ENCODE results near the gene UGT1A10. TPM values are rescaled to one million over a fixed set of nuclear protein-coding genes. Genes with fewer than 3 reads are reported as not detected.

UGT1A10 gene
- total and polyA plus RNA-seq, 2 donors (not counting 3 experiments of a cell fraction or from before 2014, with no cell fraction given) = not detected

DNA sequence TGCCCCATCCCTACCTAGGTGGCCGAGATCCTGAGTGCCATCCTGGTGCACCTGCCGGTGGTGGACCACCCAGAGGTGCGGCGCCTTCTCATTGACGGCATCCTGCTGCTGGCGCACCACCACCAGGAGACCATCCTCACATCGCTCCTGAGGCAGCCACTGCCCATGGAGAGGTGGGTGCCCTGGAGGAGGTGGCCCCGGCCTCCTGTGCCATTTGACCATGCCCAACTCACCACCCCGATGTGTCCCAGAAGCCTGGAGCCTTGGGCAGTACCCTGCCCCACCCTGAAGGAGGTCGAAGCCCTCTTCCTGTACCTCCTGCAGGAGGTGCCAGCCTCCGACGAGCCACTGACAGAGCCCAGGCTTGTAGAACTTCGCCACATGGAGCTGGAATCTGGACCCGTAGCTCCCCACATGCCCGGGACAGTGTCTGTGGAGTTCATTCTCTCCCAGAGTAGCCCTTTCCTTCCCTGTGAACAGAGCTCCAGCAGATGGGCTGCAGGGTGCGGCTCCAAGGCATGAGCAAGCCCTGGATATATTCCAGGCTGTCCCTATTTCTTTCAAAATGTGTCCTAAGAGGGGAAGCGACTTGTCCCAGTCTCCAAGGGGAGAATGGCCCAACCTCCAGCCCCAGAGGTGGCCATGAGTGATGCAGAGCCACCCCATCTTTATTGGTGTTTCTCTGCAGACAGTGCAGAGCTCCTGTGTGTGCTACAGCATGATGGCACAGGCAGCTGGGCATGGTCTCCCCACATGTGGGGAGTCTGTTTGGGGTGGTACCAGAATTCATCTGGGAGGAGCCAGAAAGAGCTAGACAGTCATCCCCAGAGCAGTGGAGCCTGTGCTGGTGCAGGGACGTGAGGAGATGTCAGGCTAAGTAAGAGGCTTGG is 183.9 kb downstream of the UGT1A10 start:
- DNase-seq (ENCODE audit: low read depth, low spot score) (no peak), FAIRE-seq (no peak)
- intact Hi-C loops (cut with micrococcal nuclease) = no loop called here
- ChIA-PET POLR2A (no interaction called here), CTCF (no interaction called here)
- dilution Hi-C loops (cut with MboI; ENCODE audit: extremely low pct_ligation_motif_present, low sequenced_read_pairs) = no loop called here
- H3K36me3 ChIP-seq (ENCODE audit: control insufficient read depth in 2 of 2, extremely low read depth in 1 of 2, insufficient read depth in 2 of 2, low read length in 2 of 2) = no peaks in the 10 kb centered on the region
- no peaks in the 10 kb centered on the region for H3K79me2 ChIP-seq (ENCODE audit: control insufficient read depth, insufficient read depth, low read length)
- no peak overlapping the region for H3K4me3 ChIP-seq (replicated peaks in 1 of 3; ENCODE audit: insufficient read depth in 1 of 3, low read depth in 1 of 3, low read length in 3 of 3)
- H3K9ac ChIP-seq (replicated peaks; ENCODE audit: extremely low read depth, insufficient read depth, low read length) = no peak overlapping the region
- no peaks in the 10 kb centered on the region for H4K20me1 ChIP-seq (replicated peaks; ENCODE audit: control insufficient read depth, extremely low read depth, insufficient read depth, low read length)
- H3K9me3 ChIP-seq (replicated peaks; ENCODE audit: control insufficient read depth, insufficient read depth, low read length) = no peaks in the 10 kb centered on the region
- H3K27me3 ChIP-seq (ENCODE audit: control insufficient read depth in 2 of 2, insufficient read depth in 2 of 2, low read length in 2 of 2) = no peaks in the 10 kb centered on the region
- no peaks in the 10 kb centered on the region for H3K9me1 ChIP-seq (replicated peaks; ENCODE audit: control insufficient read depth, extremely low read depth, insufficient read depth, low read length)
- no peak overlapping the region for H2AFZ ChIP-seq (ENCODE audit: low read depth, low read length)
- BruUV-seq (replicated peaks) = no TSS peak
- TF ChIP-seq GATA2 (IDR thresholded peaks at IDR 0.05; ENCODE audit: insufficient read depth, insufficient read length, low read depth, low read length) = no peak
- no peak for TF ChIP-seq POLR2AphosphoS5 (IDR thresholded peaks at IDR 0.05; ENCODE audit: insufficient read depth, low read depth, low read length)
- no peak for TF ChIP-seq JUN (IDR thresholded peaks at IDR 0.05; ENCODE audit: borderline replicate concordance, insufficient read depth, insufficient read length, low read depth)
- TF ChIP-seq POLR2A (IDR thresholded peaks at IDR 0.05; ENCODE audit: low read depth, low read length) = no peak
- H3K27ac ChIP-seq (ENCODE audit: insufficient read depth, low read depth, low read length) = no peak overlapping the region
- no peaks in the 10 kb centered on the region for H3K4me1 ChIP-seq (ENCODE audit: control insufficient read depth, extremely low read depth, insufficient read depth, low read length)
- no peak overlapping the region for H3K4me2 ChIP-seq (ENCODE audit: insufficient read depth, low read length)

- no peak for FAIRE-seq
- H3K9me3 ChIP-seq (replicated peaks; ENCODE audit: control insufficient read depth, insufficient read depth, low read length) = no peaks in the 10 kb centered on the region
- H2AFZ ChIP-seq (ENCODE audit: low read depth, low read length) = no peak overlapping the region
- H4K20me1 ChIP-seq (replicated peaks; ENCODE audit: control insufficient read depth, extremely low read depth, insufficient read depth, low read length) = no peaks in the 10 kb centered on the region
- no peaks in the 10 kb centered on the region for H3K4me1 ChIP-seq (ENCODE audit: control insufficient read depth, extremely low read depth, insufficient read depth, low read length)
- DNase-seq (ENCODE audit: low read depth, low spot score) = no peak
- no peak overlapping the region for H3K4me3 ChIP-seq (replicated peaks in 1 of 3; ENCODE audit: insufficient read depth in 1 of 3, low read depth in 1 of 3, low read length in 3 of 3)
- dilution Hi-C loops (cut with MboI; ENCODE audit: extremely low pct_ligation_motif_present, low sequenced_read_pairs) = no loop called here
- no peaks in the 10 kb centered on the region for H3K27me3 ChIP-seq (ENCODE audit: control insufficient read depth in 2 of 2, insufficient read depth in 2 of 2, low read length in 2 of 2)
- H3K27ac ChIP-seq (ENCODE audit: insufficient read depth, low read depth, low read length) = no peak overlapping the region
- no peak for TF ChIP-seq FOS (IDR thresholded peaks at IDR 0.05; ENCODE audit: borderline replicate concordance, insufficient read depth, low read length)
- TF ChIP-seq GATA2 (IDR thresholded peaks at IDR 0.05; ENCODE audit: insufficient read depth, insufficient read length, low read depth, low read length) = no peak
- no peak for TF ChIP-seq CTCF (IDR thresholded peaks at IDR 0.05; ENCODE audit: extremely low read depth in 1 of 2, insufficient read depth in 1 of 2, low read depth in 1 of 2, low read length in 2 of 2)
- no peak for TF ChIP-seq MYC (IDR thresholded peaks at IDR 0.05; ENCODE audit: low read depth, low read length)
- TF ChIP-seq JUN (IDR thresholded peaks at IDR 0.05; ENCODE audit: borderline replicate concordance, insufficient read depth, insufficient read length, low read depth) = no peak
- TF ChIP-seq, protein P1, sequence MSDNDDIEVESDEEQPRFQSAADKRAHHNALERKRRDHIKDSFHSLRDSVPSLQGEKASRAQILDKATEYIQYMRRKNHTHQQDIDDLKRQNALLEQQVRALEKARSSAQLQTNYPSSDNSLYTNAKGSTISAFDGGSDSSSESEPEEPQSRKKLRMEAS (IDR thresholded peaks at IDR 0.05; ENCODE audit: insufficient read depth, insufficient read length) = no peak
- no peak for TF ChIP-seq POLR2A (IDR thresholded peaks at IDR 0.05; ENCODE audit: low read depth, low read length)
- TF ChIP-seq POLR2AphosphoS5 (IDR thresholded peaks at IDR 0.05; ENCODE audit: insufficient read depth, low read depth, low read length) = no peak
- TF ChIP-seq EZH2 (IDR thresholded peaks at IDR 0.05; ENCODE audit: borderline replicate concordance, low read depth, low read length, severe bottlenecking) = no peak
- ChIA-PET POLR2A (no interaction called here), CTCF (no interaction called here)
- H3K4me2 ChIP-seq (ENCODE audit: insufficient read depth, low read length) = no peak overlapping the region
- H3K9me1 ChIP-seq (replicated peaks; ENCODE audit: control insufficient read depth, extremely low read depth, insufficient read depth, low read length) = no peaks in the 10 kb centered on the region
- H3K9ac ChIP-seq (replicated peaks; ENCODE audit: extremely low read depth, insufficient read depth, low read length) = no peak overlapping the region
- intact Hi-C loops (cut with micrococcal nuclease) = no loop called here
- H3K36me3 ChIP-seq (ENCODE audit: control insufficient read depth in 2 of 2, extremely low read depth in 1 of 2, insufficient read depth in 2 of 2, low read length in 2 of 2) = no peaks in the 10 kb centered on the region
- no peaks in the 10 kb centered on the region for H3K79me2 ChIP-seq (ENCODE audit: control insufficient read depth, insufficient read depth, low read length)
- no TSS peak for BruUV-seq (replicated peaks)
These were observed 184.5 kb downstream of the UGT1A10 start for GRCh38 chr2:233820774-233821105.
